Effector memory CD8-positive, alpha-beta T cell (primary cell): ENCODE data around the gene RAPGEF5.
A peak's percentile ranks its signal among the peaks of the same experiment; 100 is the strongest.

Source experiments
- ATAC-seq: fragments of 150-1000 bp; cut with Tn5 transposase; replicated peaks from 2 replicates; pipeline ENCODE4 v1.10.0; 2021; ENCODE audit warnings: mild to moderate bottlenecking, moderate library complexity
- DNase-seq, 3 experiments: peaks; one replicate each; pipeline ENCODE4 v3.0.0; 2021
- H3K27ac Mint-ChIP-seq, 2 donors: one replicate each; pipeline ENCODE4 v1.8.0; 2022; ENCODE audit warnings: mild to moderate bottlenecking in 2 of 2, mixed read lengths in 2 of 2, moderate library complexity in 2 of 2
- H3K27me3 Mint-ChIP-seq, 2 donors: one replicate each; pipeline ENCODE4 v1.8.0; 2022; ENCODE audit warnings: mixed read lengths in 2 of 2
- H3K36me3 Mint-ChIP-seq: one replicate; pipeline ENCODE4 v1.8.0; 2022; ENCODE audit warnings: mild to moderate bottlenecking, moderate library complexity, mixed read lengths; ENCODE audit not compliant: insufficient read depth
- H3K4me1 Mint-ChIP-seq, 2 donors: one replicate each; pipeline ENCODE4 v1.8.0; 2022; ENCODE audit warnings: low read depth in 2 of 2, mixed read lengths in 2 of 2
- H3K4me3 Mint-ChIP-seq, 2 donors: one replicate each; pipeline ENCODE4 v1.8.0; 2022; ENCODE audit warnings: mild to moderate bottlenecking in 2 of 2, mixed read lengths in 2 of 2, moderate library complexity in 2 of 2
- H3K9me3 Mint-ChIP-seq, 2 donors: one replicate each; pipeline ENCODE4 v1.8.0; 2022; ENCODE audit warnings: mixed read lengths in 2 of 2

RAPGEF5 gene

GRCh38 chr7:22277375-22277774 is 79.6 kb downstream of the RAPGEF5 start:
- ATAC-seq, result no peak
- Mint-ChIP-seq H3K9me3 (no peaks in the 10 kb centered on the region), H3K36me3 (no peaks in the 10 kb centered on the region), H3K4me3 (no peak overlapping the region), H3K27ac (no peak overlapping the region), H3K4me1 (no peaks in the 10 kb centered on the region), H3K27me3 (peaks cover 24 to 43% of the 10 kb centered on the region in 2 donors)
- DNase-seq, result no peak

DNA sequence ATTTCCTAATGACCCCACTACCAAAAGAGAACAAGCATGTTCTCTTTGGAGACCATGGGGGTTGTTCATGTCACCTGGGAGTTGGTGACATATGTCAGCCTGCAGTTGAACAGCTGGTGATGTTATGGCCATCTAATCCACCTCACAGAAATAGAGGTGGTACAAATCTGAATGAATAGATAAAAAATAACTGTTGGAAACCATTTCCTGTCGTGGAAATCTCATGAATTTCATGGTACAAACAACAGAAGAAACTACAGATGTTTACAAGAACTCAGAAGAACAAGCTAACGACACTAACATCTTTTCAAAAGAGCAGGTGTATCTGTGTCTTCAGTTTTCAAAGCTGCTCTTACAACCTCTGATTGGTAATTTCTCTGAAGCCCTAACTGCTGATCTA is 81.3 kb downstream of the RAPGEF5 start:
- ATAC-seq (no peak), DNase-seq (no peak)
- H3K9me3 Mint-ChIP-seq, result no peaks in the 10 kb centered on the region
- no peaks in the 10 kb centered on the region for H3K36me3 Mint-ChIP-seq
- no peak overlapping the region for H3K4me3 Mint-ChIP-seq
- H3K4me1 Mint-ChIP-seq, result no peaks in the 10 kb centered on the region
- peaks cover 14 to 27% of the 10 kb centered on the region in 2 donors for H3K27me3 Mint-ChIP-seq
- H3K27ac Mint-ChIP-seq, result no peak overlapping the region

- no peak overlapping the region for H3K27ac Mint-ChIP-seq
- no peak for ATAC-seq
- no peak overlapping the region for H3K4me3 Mint-ChIP-seq
- DNase-seq, result no peak
- no peaks in the 10 kb centered on the region for H3K36me3 Mint-ChIP-seq
- H3K9me3 Mint-ChIP-seq, result no peaks in the 10 kb centered on the region
- peaks cover 0 to 27% of the 10 kb centered on the region in 2 donors for H3K27me3 Mint-ChIP-seq
- H3K4me1 Mint-ChIP-seq, result no peaks in the 10 kb centered on the region
These were observed 85.6 kb downstream of the RAPGEF5 start for GRCh38 chr7:22271311-22271710.

DNA sequence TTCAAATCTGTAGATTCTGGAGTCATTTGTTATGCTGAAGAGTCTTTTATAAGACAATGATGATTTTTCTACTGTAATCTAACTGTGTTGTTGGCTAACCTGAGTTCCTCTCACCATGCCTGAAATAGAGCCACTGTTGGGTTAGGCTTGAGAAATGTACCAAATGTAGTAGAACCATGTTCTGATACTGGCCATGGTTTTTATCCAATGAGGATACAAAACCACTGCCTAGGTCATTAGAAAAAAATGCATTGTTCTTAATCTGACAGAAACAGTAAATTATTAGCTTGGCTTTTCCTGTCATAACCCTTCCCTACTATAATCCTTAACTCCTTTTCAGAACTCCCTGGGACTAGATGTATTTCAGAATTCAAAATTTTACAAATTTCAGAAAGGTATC is 86.6 kb downstream of the RAPGEF5 start:
- H3K4me1 Mint-ChIP-seq, result no peaks in the 10 kb centered on the region
- no peaks in the 10 kb centered on the region for H3K9me3 Mint-ChIP-seq
- ATAC-seq, result no peak
- no peak for DNase-seq
- peaks cover 0 to 27% of the 10 kb centered on the region in 2 donors for H3K27me3 Mint-ChIP-seq
- no peaks in the 10 kb centered on the region for H3K36me3 Mint-ChIP-seq
- H3K4me3 Mint-ChIP-seq, result no peak overlapping the region
- H3K27ac Mint-ChIP-seq, result no peak overlapping the region

GRCh38 chr7:22269963-22270362 is 87.0 kb downstream of the RAPGEF5 start:
- Mint-ChIP-seq H3K27me3 (peaks cover 0 to 24% of the 10 kb centered on the region in 2 donors), H3K27ac (no peak overlapping the region), H3K4me3 (no peak overlapping the region), H3K36me3 (no peaks in the 10 kb centered on the region), H3K9me3 (no peaks in the 10 kb centered on the region), H3K4me1 (no peaks in the 10 kb centered on the region)
- ATAC-seq (no peak), DNase-seq (no peak)

- DNase-seq (no peak), ATAC-seq (no peak)
- H3K4me1 Mint-ChIP-seq, result no peaks in the 10 kb centered on the region
- no peaks in the 10 kb centered on the region for H3K36me3 Mint-ChIP-seq
- H3K27me3 Mint-ChIP-seq, result peaks cover 0 to 19% of the 10 kb centered on the region in 2 donors
- no peak overlapping the region for H3K4me3 Mint-ChIP-seq
- H3K27ac Mint-ChIP-seq, result no peak overlapping the region
- H3K9me3 Mint-ChIP-seq, result no peaks in the 10 kb centered on the region
These were observed 88.0 kb downstream of the RAPGEF5 start for GRCh38 chr7:22268884-22269421.

DNA sequence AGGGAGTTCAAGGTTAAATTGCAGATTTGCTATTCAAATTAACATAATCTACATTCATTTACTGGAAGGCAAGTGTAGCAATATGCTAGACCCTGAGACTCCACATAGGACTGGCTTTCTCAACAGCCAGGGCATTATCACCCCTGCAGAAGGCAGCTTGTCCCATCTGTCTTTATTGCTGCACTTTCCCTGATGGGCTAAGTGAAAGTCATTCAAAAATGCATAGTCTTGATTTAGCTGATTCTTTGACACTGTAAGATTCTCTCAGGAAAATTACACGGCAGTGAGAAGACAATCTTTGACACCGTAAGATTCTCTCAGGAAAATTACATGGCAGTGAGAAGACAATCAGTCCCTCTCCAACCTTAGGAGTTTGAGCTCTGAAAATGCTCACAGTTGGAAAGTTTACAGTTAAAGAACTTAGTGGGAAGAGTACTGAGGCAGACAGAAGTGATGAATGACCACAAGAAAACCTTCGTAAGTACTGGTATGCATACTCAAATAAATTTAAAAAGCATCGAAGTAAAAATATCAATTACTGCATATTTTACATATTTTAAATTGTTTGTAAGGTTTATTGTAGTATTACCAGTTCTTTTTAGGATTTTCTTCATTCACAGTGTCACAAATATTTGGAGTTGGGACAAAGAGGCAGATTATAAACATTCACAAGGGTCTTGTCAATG is 88.9 kb downstream of the RAPGEF5 start:
- H3K4me3 Mint-ChIP-seq, result no peak overlapping the region
- H3K36me3 Mint-ChIP-seq, result no peaks in the 10 kb centered on the region
- DNase-seq (no peak), ATAC-seq (no peak)
- H3K4me1 Mint-ChIP-seq, result no peaks in the 10 kb centered on the region
- no peaks in the 10 kb centered on the region for H3K9me3 Mint-ChIP-seq
- H3K27me3 Mint-ChIP-seq, result peaks cover 0 to 19% of the 10 kb centered on the region in 2 donors
- H3K27ac Mint-ChIP-seq, result no peak overlapping the region

DNA sequence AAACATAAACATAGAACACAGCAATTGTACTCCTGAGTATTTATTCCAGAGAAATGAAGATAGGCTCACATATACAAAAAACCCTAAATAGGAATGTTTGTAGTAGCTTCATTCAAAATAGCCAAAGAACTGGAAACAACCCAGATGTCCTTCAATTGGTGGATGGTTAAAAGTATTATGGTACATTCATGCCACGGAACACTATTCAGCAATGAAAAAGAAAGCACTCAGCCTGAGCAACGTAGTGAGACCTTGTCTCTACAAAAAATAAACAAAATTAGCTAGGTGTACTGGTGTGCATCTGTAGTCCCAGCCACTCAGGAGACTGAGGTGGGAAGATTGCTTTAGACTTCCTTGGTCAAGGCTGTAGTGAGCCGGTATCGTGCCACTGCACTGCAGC is 94.4 kb downstream of the RAPGEF5 start:
- no peak overlapping the region for H3K4me3 Mint-ChIP-seq
- H3K27me3 Mint-ChIP-seq, result peaks cover under 1 to 6% of the 10 kb centered on the region in 2 donors
- H3K4me1 Mint-ChIP-seq, result no peaks in the 10 kb centered on the region
- H3K9me3 Mint-ChIP-seq, result no peaks in the 10 kb centered on the region
- no peaks in the 10 kb centered on the region for H3K36me3 Mint-ChIP-seq
- DNase-seq (no peak), ATAC-seq (no peak)
- no peak overlapping the region for H3K27ac Mint-ChIP-seq

DNA sequence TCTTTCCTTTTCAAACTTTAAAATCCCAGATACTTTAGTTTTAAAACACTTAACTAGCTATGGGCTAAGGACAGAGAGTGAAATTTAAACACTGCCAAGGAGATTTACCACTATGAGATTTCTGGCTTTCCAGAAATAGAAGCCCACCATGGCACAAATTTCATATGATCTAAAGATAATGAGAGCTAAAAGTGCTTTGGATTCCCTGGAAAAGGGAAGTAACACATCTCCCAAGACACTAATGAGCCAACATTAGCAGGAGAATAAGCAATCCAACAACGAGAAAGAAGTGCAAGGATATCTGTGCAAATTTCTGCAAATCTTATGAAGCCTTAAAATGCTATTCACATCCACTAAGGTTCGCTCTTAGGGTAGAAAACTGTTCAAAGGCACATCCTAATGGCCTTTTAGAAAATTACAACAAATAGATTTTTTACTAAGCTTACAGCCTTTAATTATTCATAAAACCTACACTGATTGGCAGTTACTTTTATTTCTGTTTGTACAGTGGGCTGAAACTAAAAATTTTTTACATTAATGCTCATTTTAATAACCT is 100.3 kb downstream of the RAPGEF5 start:
- no peak for ATAC-seq
- no peaks in the 10 kb centered on the region for H3K36me3 Mint-ChIP-seq
- peaks cover 13 to 22% of the 10 kb centered on the region in 2 donors for H3K27me3 Mint-ChIP-seq
- H3K4me3 Mint-ChIP-seq, result no peak overlapping the region
- no peak overlapping the region for H3K27ac Mint-ChIP-seq
- no peak for DNase-seq
- H3K9me3 Mint-ChIP-seq, result no peaks in the 10 kb centered on the region
- H3K4me1 Mint-ChIP-seq, result no peaks in the 10 kb centered on the region

DNA sequence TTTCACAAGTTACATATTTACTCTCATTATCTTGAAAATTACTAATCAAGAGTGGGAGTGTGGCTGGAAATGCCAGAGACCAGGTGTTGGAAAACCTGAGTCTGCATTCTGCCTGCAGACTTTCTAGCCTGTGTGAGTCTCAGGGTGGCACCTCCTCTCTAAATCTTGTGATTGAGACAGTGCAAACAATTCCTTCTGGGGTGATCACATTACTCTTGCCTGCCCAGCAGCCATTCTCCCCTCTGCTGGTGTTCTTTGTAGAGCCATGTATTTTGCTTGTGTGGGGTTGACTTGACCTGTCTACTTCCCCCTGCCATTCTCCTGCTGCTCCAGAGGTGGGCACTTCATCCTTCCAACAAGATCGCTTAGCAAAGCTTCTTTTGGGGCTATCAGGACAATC is 101.1 kb downstream of the RAPGEF5 start:
- Mint-ChIP-seq H3K27ac (no peak overlapping the region), H3K36me3 (no peaks in the 10 kb centered on the region), H3K4me3 (no peak overlapping the region), H3K9me3 (no peaks in the 10 kb centered on the region), H3K27me3 (peaks cover 15 to 22% of the 10 kb centered on the region in 2 donors), H3K4me1 (no peaks in the 10 kb centered on the region)
- ATAC-seq, result no peak
- no peak for DNase-seq

- H3K27me3 Mint-ChIP-seq, result peaks cover 15 to 22% of the 10 kb centered on the region in 2 donors
- DNase-seq, result no peak
- ATAC-seq, result no peak
- peak overlapping the region in 1 of 2 donors; percentile 27 for H3K4me3 Mint-ChIP-seq
- no peaks in the 10 kb centered on the region for H3K4me1 Mint-ChIP-seq
- no peaks in the 10 kb centered on the region for H3K9me3 Mint-ChIP-seq
- no peak overlapping the region for H3K27ac Mint-ChIP-seq
- H3K36me3 Mint-ChIP-seq, result no peaks in the 10 kb centered on the region
These were observed 101.6 kb downstream of the RAPGEF5 start for GRCh38 chr7:22255342-22255741.

GRCh38 chr7:22252936-22253536 is 103.9 kb downstream of the RAPGEF5 start:
- Mint-ChIP-seq H3K27ac (no peak overlapping the region), H3K9me3 (no peaks in the 10 kb centered on the region), H3K4me3 (no peak overlapping the region), H3K27me3 (peaks cover 8 to 22% of the 10 kb centered on the region in 2 donors), H3K36me3 (no peaks in the 10 kb centered on the region), H3K4me1 (no peaks in the 10 kb centered on the region)
- DNase-seq (no peak), ATAC-seq (no peak)

DNA sequence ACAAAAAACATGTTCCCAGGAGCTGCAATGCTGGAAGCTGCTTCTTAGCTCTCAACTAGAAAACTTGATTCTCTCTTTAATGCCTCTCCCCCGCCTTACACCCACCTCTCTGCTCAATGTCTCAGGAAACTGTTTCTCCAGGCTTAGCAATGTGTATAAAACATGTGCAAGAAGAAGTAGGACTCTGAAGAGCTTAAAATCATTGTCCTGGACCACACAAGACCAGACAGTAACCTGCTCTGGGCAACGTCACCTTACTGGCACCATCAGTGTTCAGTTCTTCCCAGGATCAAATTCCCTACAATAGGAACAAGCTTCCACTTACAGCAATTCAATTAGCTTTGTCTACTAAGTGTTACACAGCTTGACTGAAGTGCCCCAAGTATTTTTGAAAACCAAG is 104.9 kb downstream of the RAPGEF5 start:
- Mint-ChIP-seq H3K36me3 (no peaks in the 10 kb centered on the region), H3K4me1 (no peaks in the 10 kb centered on the region), H3K27me3 (peaks cover 8 to 22% of the 10 kb centered on the region in 2 donors), H3K27ac (no peak overlapping the region), H3K9me3 (no peaks in the 10 kb centered on the region), H3K4me3 (no peak overlapping the region)
- ATAC-seq (no peak), DNase-seq (no peak)

- DNase-seq, result no peak
- Mint-ChIP-seq H3K4me1 (no peaks in the 10 kb centered on the region), H3K9me3 (peaks cover 0 to 3% of the 10 kb centered on the region in 2 donors), H3K36me3 (no peaks in the 10 kb centered on the region), H3K4me3 (no peak overlapping the region), H3K27me3 (peaks cover 9 to 22% of the 10 kb centered on the region in 2 donors), H3K27ac (no peak overlapping the region)
- no peak for ATAC-seq
These were observed 105.7 kb downstream of the RAPGEF5 start for GRCh38 chr7:22251281-22251680.
